Sigmoid colon (tissue), 4 donors: ENCODE data around the gene RNF123.

Experiments used
- CTCF ChIP-seq, 4 experiments: fragments of 450-650 bp in 3 of 4; fragments of 200-600 bp in 1 of 4; IDR thresholded peaks; one replicate each; pipeline ENCODE4 v1.5.1; 2016 to 2019; ENCODE audit warnings: antibody characterized with exemption in 4 of 4, mild to moderate bottlenecking in 3 of 4, moderate library complexity in 2 of 4
- EP300 ChIP-seq, 4 donors: sonication (generic); formaldehyde crosslinking; IDR thresholded peaks; one replicate each; pipeline ENCODE4 v1.6.1; 2017; ENCODE audit warnings: antibody characterized with exemption in 4 of 4
- POLR2A ChIP-seq, 2 donors: fragments of 450-650 bp; IDR thresholded peaks; one replicate each; pipeline ENCODE4 v1.6.1; 2016; ENCODE audit warnings: antibody characterized with exemption in 2 of 2, mild to moderate bottlenecking in 2 of 2, moderate library complexity in 2 of 2
- POLR2AphosphoS5 ChIP-seq, 4 donors: sonication (generic); formaldehyde crosslinking; IDR thresholded peaks; one replicate each; pipeline ENCODE4 v1.6.1; 2017; ENCODE audit warnings: antibody characterized with exemption in 4 of 4

GRCh38 chr3:49747792-49748480, 58.6 kb downstream of the RNF123 start:
- TF ChIP-seq POLR2A (IDR thresholded peaks at IDR 0.05): no peak
- no peak for TF ChIP-seq EP300 (IDR thresholded peaks at IDR 0.05)
- no peak for TF ChIP-seq CTCF (IDR thresholded peaks at IDR 0.05)
- no peak for TF ChIP-seq POLR2AphosphoS5 (IDR thresholded peaks at IDR 0.05)
